Karpas-422 (cell line): ENCODE data around the gene SEMA3F. TPM values are rescaled to one million over a fixed set of nuclear protein-coding genes. Genes with fewer than 3 reads are reported as not detected.

Source experiments
- DNase-seq: peaks from one replicate; pipeline ENCODE4 v3.0.0-alpha.2; 2015
- H2AFZ ChIP-seq: fragments of 200-600 bp; sonication (generic); 2 replicates; pipeline ENCODE4 v1.6.1; 2014; ENCODE audit warnings: antibody characterized with exemption, low read length, mixed read lengths
- H3K27ac ChIP-seq: fragments of 200-600 bp; sonication (generic); 2 replicates; pipeline ENCODE4 v1.5.1; 2014; ENCODE audit warnings: mild to moderate bottlenecking, low read length, moderate library complexity
- H3K27me3 ChIP-seq: fragments of 200-600 bp; sonication (generic); 2 replicates; pipeline ENCODE4 v1.6.1; 2014; ENCODE audit warnings: low read length, mixed read lengths
- H3K36me3 ChIP-seq: fragments of 200-600 bp; sonication (generic); 2 replicates; pipeline ENCODE4 v1.6.1; 2014; ENCODE audit warnings: low read length, mixed read lengths; ENCODE audit not compliant: insufficient read depth
- H3K4me1 ChIP-seq: fragments of 200-600 bp; sonication (generic); 2 replicates; pipeline ENCODE4 v1.6.1; 2014; ENCODE audit warnings: mild to moderate bottlenecking, low read length, mixed read lengths
- H3K4me2 ChIP-seq: fragments of 200-600 bp; sonication (generic); 2 replicates; pipeline ENCODE4 v1.6.1; 2014; ENCODE audit warnings: low read length, low read depth, mild to moderate bottlenecking; ENCODE audit not compliant: poor library complexity, severe bottlenecking
- H3K4me3 ChIP-seq: fragments of 200-600 bp; sonication (generic); 2 replicates; pipeline ENCODE4 v1.5.1; 2014; ENCODE audit warnings: mild to moderate bottlenecking, antibody characterized with exemption, low read length, mixed read lengths
- H3K79me2 ChIP-seq: fragments of 200-600 bp; sonication (generic); 2 replicates; pipeline ENCODE4 v1.6.1; 2014; ENCODE audit warnings: mild to moderate bottlenecking, low read length, mixed read lengths
- H3K9ac ChIP-seq: fragments of 200-600 bp; sonication (generic); 2 replicates; pipeline ENCODE4 v1.6.0; 2014; ENCODE audit warnings: low read length
- H3K9me2 ChIP-seq: fragments of 200-600 bp; sonication (generic), shearing (Covaris generic); replicated peaks from 2 replicates; pipeline ENCODE4 v1.6.0; 2014; ENCODE audit warnings: mild to moderate bottlenecking, low read length, moderate library complexity; ENCODE audit not compliant: insufficient read depth
- H3K9me3 ChIP-seq: fragments of 300-700, 200-600 bp; sonication (generic); 2 replicates; pipeline ENCODE4 v1.6.1; 2014; ENCODE audit warnings: low read length, mixed read lengths
- H4K20me1 ChIP-seq: fragments of 200-600 bp; sonication (generic); 2 replicates; pipeline ENCODE4 v1.6.1; 2014; ENCODE audit warnings: mild to moderate bottlenecking, antibody characterized with exemption, low read length, low read depth; ENCODE audit not compliant: insufficient read depth
- total RNA-seq: library from RNA; depleted of rRNA; stranded (reverse); fragments of >200 nt; shearing (Covaris generic); gene quantifications from 2 replicates; pipeline ENCODE4 v1.2.3, GENCODE V29; 2014; ENCODE audit warnings: low replicate concordance; rRNA removed

SEMA3F gene
- not detected in 2 replicates for total RNA-seq

DNA sequence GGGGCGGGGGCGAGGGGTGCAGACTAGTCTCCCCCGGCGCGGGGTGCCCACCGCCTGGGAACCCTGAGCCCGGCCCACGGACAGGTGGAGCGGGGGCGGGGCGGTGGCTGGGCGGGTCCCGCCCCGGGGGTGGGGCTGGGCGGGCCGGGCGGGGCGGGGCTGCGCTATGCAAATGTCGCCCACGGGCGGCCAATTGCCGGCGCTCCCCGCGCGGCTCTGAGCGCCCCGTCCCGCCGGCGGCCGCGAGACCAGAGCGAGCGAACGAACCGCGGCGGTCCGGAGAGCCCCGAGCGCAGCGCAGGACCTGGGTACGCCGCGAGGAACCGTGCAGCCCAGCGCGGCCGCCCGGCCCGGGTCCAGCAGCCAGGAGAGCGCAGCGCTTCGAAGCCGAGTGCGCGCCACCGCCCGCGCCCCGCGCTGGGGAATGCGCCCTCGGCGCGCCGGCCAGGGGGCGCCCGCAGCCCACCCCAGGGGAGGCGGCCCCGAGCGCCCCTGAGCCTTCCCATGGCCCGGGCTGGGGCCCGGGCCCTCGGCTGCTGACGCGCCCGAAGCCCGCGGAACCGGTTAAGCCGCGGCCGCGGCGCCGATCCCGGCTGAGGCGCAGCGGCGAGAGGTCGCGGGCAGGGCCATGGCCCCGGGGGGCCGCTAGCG, at the start of gene SEMA3F:
SEMA3F (plus strand) TSS at position 485 of the 651 bp plus-strand sequence. CDS start 4,299 bp downstream, outside the sequence.
- peaks cover 5% of the 10 kb centered on the region for H3K4me1 ChIP-seq
- no peaks in the 10 kb centered on the region for H3K79me2 ChIP-seq
- H3K9me2 ChIP-seq, result no peaks in the 10 kb centered on the region
- no peaks in the 10 kb centered on the region for H3K36me3 ChIP-seq
- peak; percentile 82 for DNase-seq
- H3K9me3 ChIP-seq, result no peaks in the 10 kb centered on the region
- H3K27ac ChIP-seq, result no peak within 1 kb of the TSS
- no peak within 1 kb of the TSS for H2AFZ ChIP-seq
- H3K4me3 ChIP-seq, result peak within 1 kb of the TSS; percentile 59; the same call in 1 of the 2 replicates
- H3K4me2 ChIP-seq, result peak within 1 kb of the TSS; percentile 73
- H3K27me3 ChIP-seq, result no peaks in the 10 kb centered on the region
- H3K9ac ChIP-seq, result peak within 1 kb of the TSS; percentile 39; the same call in 1 of the 2 replicates
- peaks cover 9% of the 10 kb centered on the region for H4K20me1 ChIP-seq

DNA sequence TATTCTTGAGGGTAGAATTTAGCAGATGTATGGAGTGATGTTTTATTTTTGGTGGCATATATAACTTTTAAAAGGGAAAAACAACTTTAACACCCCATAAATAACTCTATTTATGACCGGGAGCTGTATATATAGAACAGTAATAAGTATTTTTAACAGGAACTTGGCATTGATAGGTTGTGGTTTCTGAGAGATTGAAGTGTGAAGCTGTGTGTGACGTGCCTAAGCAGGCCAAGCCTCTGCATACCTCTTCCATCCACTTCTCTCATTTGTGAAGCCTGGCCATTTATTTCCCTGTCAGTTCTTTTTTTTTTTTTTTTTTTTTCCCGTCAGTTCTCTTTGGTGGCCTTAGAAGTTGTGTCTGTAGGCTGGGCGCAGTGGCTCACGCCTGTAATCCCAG, 43.4 kb upstream of the SEMA3F start:
- Histone ChIP-seq H3K4me2 (no peak overlapping the region), H3K27me3 (no peaks in the 10 kb centered on the region), H3K36me3 (peaks cover 70% of the 10 kb centered on the region), H3K79me2 (peaks cover 5% of the 10 kb centered on the region), H3K9ac (no peak overlapping the region), H3K4me3 (no peak overlapping the region), H3K9me3 (no peaks in the 10 kb centered on the region), H2AFZ (no peak overlapping the region), H3K9me2 (no peaks in the 10 kb centered on the region), H3K27ac (no peak overlapping the region), H3K4me1 (peaks cover 20% of the 10 kb centered on the region), H4K20me1 (peaks cover 24% of the 10 kb centered on the region)
- no peak for DNase-seq

DNA sequence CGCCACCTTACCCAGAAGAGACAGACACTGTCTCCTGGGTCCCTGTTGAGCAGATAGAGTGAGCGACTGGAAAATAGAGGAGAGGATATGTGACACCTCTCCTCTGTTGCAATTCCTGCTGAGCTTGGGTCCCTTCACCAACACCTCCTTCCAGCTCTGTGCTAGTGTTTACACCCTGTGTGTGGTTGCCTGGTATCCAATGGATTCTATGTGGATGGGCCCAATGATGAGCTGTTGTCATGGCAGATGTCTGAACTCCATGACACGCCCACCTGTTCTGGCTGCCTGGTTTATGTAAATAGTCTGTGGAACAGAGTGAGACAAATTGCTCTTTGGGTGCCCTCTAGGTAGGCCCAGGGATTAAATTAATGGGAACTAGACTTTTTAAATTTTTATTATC, 42.7 kb upstream of the SEMA3F start:
- Histone ChIP-seq H3K4me3 (no peak overlapping the region), H3K27ac (no peak overlapping the region), H3K4me2 (no peak overlapping the region), H3K4me1 (peaks cover 20% of the 10 kb centered on the region), H3K27me3 (no peaks in the 10 kb centered on the region), H4K20me1 (peaks cover 24% of the 10 kb centered on the region), H3K9ac (no peak overlapping the region), H3K9me3 (no peaks in the 10 kb centered on the region), H3K36me3 (peaks cover 67% of the 10 kb centered on the region), H2AFZ (no peak overlapping the region), H3K79me2 (peaks cover 4% of the 10 kb centered on the region; the same call in 1 of the 2 replicates), H3K9me2 (no peaks in the 10 kb centered on the region)
- peak; percentile 77 for DNase-seq

DNA sequence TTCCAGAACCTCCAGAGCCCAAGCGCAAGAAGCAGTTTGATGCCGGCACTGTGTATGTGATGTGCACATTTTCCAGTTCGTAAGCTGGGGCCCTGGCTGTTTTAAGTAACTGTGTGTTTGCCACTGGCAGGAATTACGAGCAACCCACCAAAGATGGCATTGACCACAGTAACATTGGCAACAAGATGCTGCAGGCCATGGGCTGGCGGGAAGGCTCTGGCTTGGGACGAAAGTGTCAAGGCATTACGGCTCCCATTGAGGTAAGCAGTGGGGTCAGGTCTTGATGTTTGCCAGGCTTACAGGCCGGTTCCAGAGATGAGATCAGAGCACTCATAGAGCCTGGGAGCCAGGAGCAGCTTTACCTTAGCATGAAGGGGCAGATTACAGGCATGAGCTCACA, 38.0 kb upstream of the SEMA3F start:
- DNase-seq, result no peak
- Histone ChIP-seq H3K9me2 (no peaks in the 10 kb centered on the region), H3K27me3 (no peaks in the 10 kb centered on the region), H3K4me1 (peaks cover 8% of the 10 kb centered on the region), H3K27ac (no peak overlapping the region), H3K36me3 (peaks cover 44% of the 10 kb centered on the region), H3K9me3 (no peaks in the 10 kb centered on the region), H3K9ac (no peak overlapping the region), H3K4me2 (no peak overlapping the region), H2AFZ (no peak overlapping the region), H3K4me3 (no peak overlapping the region), H4K20me1 (peaks cover 39% of the 10 kb centered on the region), H3K79me2 (no peaks in the 10 kb centered on the region)

DNA sequence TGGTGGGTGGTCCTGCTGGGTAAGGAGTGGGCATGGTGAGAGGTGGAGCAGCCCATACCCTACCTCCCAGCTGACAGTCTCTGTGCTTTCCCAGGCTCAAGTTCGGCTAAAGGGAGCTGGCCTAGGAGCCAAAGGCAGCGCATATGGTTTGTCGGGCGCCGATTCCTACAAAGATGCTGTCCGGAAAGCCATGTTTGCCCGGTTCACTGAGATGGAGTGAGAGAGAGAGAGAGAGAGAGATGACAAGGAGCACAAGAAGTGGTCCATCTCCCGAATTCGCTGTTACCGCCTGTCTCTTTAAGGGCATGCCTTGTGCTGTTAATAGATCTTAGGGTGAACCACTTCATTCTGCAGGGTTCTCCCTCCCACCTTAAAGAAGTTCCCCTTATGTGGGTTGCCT, 36.9 kb upstream of the SEMA3F start:
- Histone ChIP-seq H3K27ac (no peak overlapping the region), H3K9me2 (no peaks in the 10 kb centered on the region), H4K20me1 (peaks cover 32% of the 10 kb centered on the region), H3K4me3 (no peak overlapping the region), H3K79me2 (no peaks in the 10 kb centered on the region), H2AFZ (no peak overlapping the region), H3K4me2 (no peak overlapping the region), H3K9ac (no peak overlapping the region), H3K4me1 (no peaks in the 10 kb centered on the region), H3K27me3 (no peaks in the 10 kb centered on the region), H3K36me3 (peaks cover 36% of the 10 kb centered on the region; the same call in 1 of the 2 replicates), H3K9me3 (no peaks in the 10 kb centered on the region)
- DNase-seq, result no peak

DNA sequence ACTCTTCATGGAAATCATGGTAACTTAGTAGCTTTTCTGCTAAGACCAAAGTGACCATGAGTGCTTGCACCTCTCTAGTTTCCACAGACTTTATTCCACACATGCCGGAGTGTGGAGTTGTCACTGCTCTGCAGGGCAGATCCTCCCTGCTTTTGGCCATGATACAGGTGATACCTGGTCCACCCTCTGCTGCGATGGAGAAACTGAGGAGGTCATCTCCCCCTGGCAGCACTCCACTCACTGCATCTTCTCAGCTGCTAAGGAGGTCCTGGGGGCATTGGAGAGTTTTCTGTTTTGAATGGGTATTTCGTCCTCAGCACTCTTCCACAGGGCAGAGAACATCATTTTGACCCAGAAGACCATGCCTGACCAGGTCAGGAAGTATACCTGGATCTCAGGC, 35.3 kb upstream of the SEMA3F start:
- Histone ChIP-seq H2AFZ (no peak overlapping the region), H3K9ac (no peak overlapping the region), H3K27me3 (no peaks in the 10 kb centered on the region), H4K20me1 (peaks cover 21% of the 10 kb centered on the region), H3K9me2 (no peaks in the 10 kb centered on the region), H3K4me2 (no peak overlapping the region), H3K79me2 (no peaks in the 10 kb centered on the region), H3K4me3 (no peak overlapping the region), H3K27ac (no peak overlapping the region), H3K4me1 (no peaks in the 10 kb centered on the region), H3K9me3 (no peaks in the 10 kb centered on the region), H3K36me3 (peaks cover 23% of the 10 kb centered on the region; the same call in 1 of the 2 replicates)
- DNase-seq, result no peak

DNA sequence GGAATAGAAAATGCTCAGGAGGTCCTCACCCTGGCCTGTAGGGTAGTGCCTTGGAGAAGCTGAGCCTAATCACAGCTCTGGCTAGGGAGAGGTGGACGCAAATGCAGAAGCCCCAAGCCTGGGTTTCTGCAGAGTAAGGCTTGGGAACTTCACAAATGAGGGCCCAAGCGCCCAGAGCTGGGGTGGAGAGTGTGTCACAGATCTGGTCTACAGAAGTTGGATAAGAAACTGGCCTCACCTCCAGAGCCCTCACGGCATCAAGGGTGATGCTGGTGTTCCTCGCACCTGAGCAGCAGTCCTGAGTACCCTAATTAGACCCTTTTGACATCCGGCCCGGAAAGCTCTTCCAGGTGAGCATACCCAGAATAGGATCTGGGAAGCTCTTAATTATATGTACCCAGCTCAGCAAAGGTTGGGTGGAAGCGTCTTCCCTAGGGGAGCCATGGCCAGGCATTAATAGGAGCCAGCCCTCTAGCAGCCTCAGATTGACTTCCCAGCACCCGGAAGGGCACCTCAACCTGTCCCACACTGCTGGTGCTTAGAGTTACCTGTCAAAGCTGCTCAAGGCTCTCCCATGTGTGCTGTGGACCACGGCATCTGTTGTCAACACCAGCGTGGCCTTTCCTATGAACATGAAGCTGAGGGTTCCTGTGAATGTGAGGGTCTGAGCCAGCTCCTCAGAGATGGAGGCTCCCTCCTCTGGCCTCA, 34.6 kb upstream of the SEMA3F start:
- Histone ChIP-seq H2AFZ (no peak overlapping the region), H3K36me3 (peaks cover 16% of the 10 kb centered on the region; the same call in 1 of the 2 replicates), H3K79me2 (no peaks in the 10 kb centered on the region), H4K20me1 (peaks cover 21% of the 10 kb centered on the region), H3K27me3 (no peaks in the 10 kb centered on the region), H3K9me2 (no peaks in the 10 kb centered on the region), H3K27ac (no peak overlapping the region), H3K9ac (no peak overlapping the region), H3K4me1 (no peaks in the 10 kb centered on the region), H3K4me3 (no peak overlapping the region), H3K9me3 (no peaks in the 10 kb centered on the region), H3K4me2 (no peak overlapping the region)
- peak; percentile 50 for DNase-seq
